ENCODE measurements around the gene RPS10. TPM values are rescaled to one million over a fixed set of nuclear protein-coding genes. Genes with fewer than 3 reads are reported as not detected.

RPS10 gene
- total and polyA plus RNA-seq, 2 of the 8 experiments (the other 6 are each of a cell fraction or from before 2014, with no cell fraction given), result 2,408 to 11,142 TPM

DNA sequence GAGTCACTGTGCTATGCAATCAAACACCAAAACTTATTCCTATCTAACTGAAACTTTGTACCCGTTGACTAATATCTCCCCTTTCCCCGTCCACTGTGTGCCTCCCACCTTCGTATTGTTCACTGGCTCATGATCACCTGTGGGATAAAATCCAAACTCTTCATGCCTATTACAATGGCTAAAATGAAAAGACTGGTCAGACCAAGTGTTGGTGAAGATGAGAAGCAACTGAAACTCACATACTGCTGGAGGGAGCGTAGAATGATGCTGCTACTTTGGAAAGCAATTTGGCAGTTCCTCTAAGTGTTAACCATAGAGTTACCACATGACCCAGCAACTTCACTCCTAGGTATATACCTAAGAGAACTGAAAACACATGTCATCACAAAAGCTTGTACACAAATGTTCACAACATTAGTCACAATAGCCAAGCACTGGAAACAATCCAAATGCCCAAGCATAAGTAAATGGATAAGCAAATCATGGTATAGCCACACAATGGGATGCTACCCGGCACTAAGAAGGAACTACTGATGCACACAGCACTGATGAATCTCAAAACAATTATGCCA lies 13.1 kb downstream of the RPS10 start (continued):
- TF ChIP-seq, protein P1, sequence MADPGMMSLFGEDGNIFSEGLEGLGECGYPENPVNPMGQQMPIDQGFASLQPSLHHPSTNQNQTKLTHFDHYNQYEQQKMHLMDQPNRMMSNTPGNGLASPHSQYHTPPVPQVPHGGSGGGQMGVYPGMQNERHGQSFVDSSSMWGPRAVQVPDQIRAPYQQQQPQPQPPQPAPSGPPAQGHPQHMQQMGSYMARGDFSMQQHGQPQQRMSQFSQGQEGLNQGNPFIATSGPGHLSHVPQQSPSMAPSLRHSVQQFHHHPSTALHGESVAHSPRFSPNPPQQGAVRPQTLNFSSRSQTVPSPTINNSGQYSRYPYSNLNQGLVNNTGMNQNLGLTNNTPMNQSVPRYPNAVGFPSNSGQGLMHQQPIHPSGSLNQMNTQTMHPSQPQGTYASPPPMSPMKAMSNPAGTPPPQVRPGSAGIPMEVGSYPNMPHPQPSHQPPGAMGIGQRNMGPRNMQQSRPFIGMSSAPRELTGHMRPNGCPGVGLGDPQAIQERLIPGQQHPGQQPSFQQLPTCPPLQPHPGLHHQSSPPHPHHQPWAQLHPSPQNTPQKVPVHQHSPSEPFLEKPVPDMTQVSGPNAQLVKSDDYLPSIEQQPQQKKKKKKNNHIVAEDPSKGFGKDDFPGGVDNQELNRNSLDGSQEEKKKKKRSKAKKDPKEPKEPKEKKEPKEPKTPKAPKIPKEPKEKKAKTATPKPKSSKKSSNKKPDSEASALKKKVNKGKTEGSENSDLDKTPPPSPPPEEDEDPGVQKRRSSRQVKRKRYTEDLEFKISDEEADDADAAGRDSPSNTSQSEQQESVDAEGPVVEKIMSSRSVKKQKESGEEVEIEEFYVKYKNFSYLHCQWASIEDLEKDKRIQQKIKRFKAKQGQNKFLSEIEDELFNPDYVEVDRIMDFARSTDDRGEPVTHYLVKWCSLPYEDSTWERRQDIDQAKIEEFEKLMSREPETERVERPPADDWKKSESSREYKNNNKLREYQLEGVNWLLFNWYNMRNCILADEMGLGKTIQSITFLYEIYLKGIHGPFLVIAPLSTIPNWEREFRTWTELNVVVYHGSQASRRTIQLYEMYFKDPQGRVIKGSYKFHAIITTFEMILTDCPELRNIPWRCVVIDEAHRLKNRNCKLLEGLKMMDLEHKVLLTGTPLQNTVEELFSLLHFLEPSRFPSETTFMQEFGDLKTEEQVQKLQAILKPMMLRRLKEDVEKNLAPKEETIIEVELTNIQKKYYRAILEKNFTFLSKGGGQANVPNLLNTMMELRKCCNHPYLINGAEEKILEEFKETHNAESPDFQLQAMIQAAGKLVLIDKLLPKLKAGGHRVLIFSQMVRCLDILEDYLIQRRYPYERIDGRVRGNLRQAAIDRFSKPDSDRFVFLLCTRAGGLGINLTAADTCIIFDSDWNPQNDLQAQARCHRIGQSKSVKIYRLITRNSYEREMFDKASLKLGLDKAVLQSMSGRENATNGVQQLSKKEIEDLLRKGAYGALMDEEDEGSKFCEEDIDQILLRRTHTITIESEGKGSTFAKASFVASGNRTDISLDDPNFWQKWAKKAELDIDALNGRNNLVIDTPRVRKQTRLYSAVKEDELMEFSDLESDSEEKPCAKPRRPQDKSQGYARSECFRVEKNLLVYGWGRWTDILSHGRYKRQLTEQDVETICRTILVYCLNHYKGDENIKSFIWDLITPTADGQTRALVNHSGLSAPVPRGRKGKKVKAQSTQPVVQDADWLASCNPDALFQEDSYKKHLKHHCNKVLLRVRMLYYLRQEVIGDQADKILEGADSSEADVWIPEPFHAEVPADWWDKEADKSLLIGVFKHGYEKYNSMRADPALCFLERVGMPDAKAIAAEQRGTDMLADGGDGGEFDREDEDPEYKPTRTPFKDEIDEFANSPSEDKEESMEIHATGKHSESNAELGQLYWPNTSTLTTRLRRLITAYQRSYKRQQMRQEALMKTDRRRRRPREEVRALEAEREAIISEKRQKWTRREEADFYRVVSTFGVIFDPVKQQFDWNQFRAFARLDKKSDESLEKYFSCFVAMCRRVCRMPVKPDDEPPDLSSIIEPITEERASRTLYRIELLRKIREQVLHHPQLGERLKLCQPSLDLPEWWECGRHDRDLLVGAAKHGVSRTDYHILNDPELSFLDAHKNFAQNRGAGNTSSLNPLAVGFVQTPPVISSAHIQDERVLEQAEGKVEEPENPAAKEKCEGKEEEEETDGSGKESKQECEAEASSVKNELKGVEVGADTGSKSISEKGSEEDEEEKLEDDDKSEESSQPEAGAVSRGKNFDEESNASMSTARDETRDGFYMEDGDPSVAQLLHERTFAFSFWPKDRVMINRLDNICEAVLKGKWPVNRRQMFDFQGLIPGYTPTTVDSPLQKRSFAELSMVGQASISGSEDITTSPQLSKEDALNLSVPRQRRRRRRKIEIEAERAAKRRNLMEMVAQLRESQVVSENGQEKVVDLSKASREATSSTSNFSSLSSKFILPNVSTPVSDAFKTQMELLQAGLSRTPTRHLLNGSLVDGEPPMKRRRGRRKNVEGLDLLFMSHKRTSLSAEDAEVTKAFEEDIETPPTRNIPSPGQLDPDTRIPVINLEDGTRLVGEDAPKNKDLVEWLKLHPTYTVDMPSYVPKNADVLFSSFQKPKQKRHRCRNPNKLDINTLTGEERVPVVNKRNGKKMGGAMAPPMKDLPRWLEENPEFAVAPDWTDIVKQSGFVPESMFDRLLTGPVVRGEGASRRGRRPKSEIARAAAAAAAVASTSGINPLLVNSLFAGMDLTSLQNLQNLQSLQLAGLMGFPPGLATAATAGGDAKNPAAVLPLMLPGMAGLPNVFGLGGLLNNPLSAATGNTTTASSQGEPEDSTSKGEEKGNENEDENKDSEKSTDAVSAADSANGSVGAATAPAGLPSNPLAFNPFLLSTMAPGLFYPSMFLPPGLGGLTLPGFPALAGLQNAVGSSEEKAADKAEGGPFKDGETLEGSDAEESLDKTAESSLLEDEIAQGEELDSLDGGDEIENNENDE (IDR thresholded peaks at IDR 0.05; ENCODE audit: insufficient replicate concordance, low read length), result no peak
- TF ChIP-seq, protein P2, sequence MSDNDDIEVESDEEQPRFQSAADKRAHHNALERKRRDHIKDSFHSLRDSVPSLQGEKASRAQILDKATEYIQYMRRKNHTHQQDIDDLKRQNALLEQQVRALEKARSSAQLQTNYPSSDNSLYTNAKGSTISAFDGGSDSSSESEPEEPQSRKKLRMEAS (IDR thresholded peaks at IDR 0.05), result no peak
- TF ChIP-seq SIN3A (conservative IDR thresholded peaks at IDR 0.05 in 1 of 2, IDR thresholded peaks at IDR 0.05 in 1 of 2; ENCODE audit: low read depth in 1 of 2, low read length in 2 of 2) (no peak), POLR2A (IDR thresholded peaks at IDR 0.05; ENCODE audit: control extremely low read depth in 1 of 2, low read depth in 2 of 2, low read length in 2 of 2) (no peak), SIRT6 (IDR thresholded peaks at IDR 0.05; ENCODE audit: low read length) (no peak), JUND (IDR thresholded peaks at IDR 0.05; ENCODE audit: low read length) (no peak), RXRA (IDR thresholded peaks at IDR 0.05; ENCODE audit: insufficient read depth, low read depth, low read length) (no peak), TAF1 (IDR thresholded peaks at IDR 0.05; ENCODE audit: low read depth, low read length) (no peak), KDM4A (IDR thresholded peaks at IDR 0.05; ENCODE audit: low read depth, low read length, severe bottlenecking) (no peak)
